ENCODE measurements around the gene MAP2K6.

Gene MAP2K6

GRCh38 chr17:69592692-69593350 lies 178.3 kb downstream of the MAP2K6 start:
- TF ChIP-seq CTCF (IDR thresholded peaks at IDR 0.05; ENCODE audit: low read depth, low read length) = no peak

GRCh38 chr17:69593351-69593715 lies 178.8 kb downstream of the MAP2K6 start:
- DNase-seq (ENCODE audit: extremely low read depth, low read depth) = no peak

More at GRCh38 chr17:69592692-69593350, 178.3 kb downstream of the MAP2K6 start:
- no peak for DNase-seq (ENCODE audit: extremely low read depth, low read depth)

GRCh38 chr17:69593716-69594115 lies 179.2 kb downstream of the MAP2K6 start:
- TF ChIP-seq CTCF (IDR thresholded peaks at IDR 0.05; ENCODE audit: low read depth, low read length) = no peak
- DNase-seq (ENCODE audit: extremely low read depth, low read depth) = no peak

More at GRCh38 chr17:69593351-69593715, 178.8 kb downstream of the MAP2K6 start:
- TF ChIP-seq CTCF (IDR thresholded peaks at IDR 0.05; ENCODE audit: low read depth, low read length) = no peak

DNA sequence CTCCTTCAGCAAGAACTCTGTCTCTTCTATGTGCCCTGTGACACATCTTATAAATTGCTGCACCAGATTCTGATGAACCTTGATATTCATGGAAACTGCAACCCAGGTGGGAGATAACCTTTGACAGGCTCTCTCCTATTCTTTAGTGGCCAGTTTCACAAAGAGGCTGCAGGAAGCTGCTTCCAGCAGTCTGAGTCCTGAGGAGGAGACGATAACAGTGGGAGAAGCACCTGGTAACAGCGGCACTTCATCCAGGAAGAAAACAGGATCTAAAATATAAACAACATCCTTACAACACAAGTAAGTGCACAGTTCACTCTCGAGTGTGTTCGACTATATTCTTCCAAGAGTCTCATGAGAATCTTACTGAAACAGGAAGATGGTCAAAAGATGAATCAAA lies 180.1 kb downstream of the MAP2K6 start:
- DNase-seq (ENCODE audit: extremely low read depth, low read depth) = no peak
- no peak for TF ChIP-seq CTCF (IDR thresholded peaks at IDR 0.05; ENCODE audit: low read depth, low read length)

DNA sequence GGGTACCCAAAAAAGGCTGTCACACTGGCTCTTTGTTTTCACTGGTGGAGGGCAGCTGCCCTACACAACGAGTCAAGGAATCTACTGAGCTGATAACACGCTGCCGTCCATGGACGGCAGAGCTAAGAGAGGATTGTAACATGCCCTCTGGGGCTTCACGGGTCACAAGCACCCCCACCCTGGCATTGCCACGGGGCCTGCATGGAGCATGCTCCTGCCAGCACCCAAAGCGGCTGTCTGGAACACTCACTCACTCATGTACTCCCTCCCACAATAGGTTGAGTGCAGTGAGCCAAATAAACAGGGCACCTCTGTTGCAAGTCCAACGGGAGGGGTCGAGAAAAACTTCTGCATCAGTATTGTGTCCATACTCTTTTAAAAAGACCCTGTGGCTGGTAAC lies 181.6 kb downstream of the MAP2K6 start:
- DNase-seq (ENCODE audit: extremely low read depth, low read depth) = no peak
- no peak for TF ChIP-seq CTCF (IDR thresholded peaks at IDR 0.05; ENCODE audit: low read depth, low read length)

- TF ChIP-seq CTCF (IDR thresholded peaks at IDR 0.05; ENCODE audit: low read depth, low read length) = no peak
- no peak for DNase-seq (ENCODE audit: extremely low read depth, low read depth)
Observed at GRCh38 chr17:69597898-69598692, 183.6 kb downstream of the MAP2K6 start.

DNA sequence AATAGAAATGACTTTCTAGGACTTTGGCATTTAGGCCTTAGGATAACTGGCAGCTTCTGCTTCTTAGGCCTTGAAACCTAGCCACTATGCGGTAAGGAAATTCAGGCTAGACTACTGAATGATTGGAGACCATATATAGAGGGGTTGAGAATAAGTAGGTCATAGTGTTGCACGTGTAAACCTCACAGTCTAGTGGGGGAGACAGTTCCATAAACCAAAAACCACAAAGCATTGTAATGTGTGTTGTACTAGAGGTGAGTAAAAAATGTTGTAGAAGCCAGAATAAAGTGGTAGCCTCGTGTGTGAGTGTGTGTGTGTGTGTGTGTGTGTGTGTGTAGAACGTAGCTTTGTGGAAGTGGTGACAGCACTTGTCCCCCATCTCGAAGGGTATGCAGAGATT lies 188.5 kb downstream of the MAP2K6 start:
- DNase-seq (ENCODE audit: extremely low read depth, low read depth) = no peak
- no peak for TF ChIP-seq CTCF (IDR thresholded peaks at IDR 0.05; ENCODE audit: low read depth, low read length)

All from AG09319 (cell line).